Tibial nerve (tissue), 3 donors: ENCODE results near the gene CMPK2.

ENCODE experiments used
- POLR2A ChIP-seq, 2 donors: fragments of 450-650 bp; IDR thresholded peaks; one replicate each; pipeline ENCODE4 v1.6.1; 2017; ENCODE audit warnings: antibody characterized with exemption in 2 of 2, mild to moderate bottlenecking in 2 of 2, moderate library complexity in 2 of 2
- TF ChIP-seq, protein P1 (sequence below), 5 experiments: fragments of 200-600 bp in 3 of 5; fragments of 450-650 bp in 2 of 5; sonication (generic) in 3 of 5; IDR thresholded peaks; one replicate each; pipeline ENCODE4 v1.5.1; 2016 to 2019; ENCODE audit warnings: antibody characterized with exemption in 5 of 5, mild to moderate bottlenecking in 3 of 5, moderate library complexity in 2 of 5

- TF ChIP-seq, protein P1, sequence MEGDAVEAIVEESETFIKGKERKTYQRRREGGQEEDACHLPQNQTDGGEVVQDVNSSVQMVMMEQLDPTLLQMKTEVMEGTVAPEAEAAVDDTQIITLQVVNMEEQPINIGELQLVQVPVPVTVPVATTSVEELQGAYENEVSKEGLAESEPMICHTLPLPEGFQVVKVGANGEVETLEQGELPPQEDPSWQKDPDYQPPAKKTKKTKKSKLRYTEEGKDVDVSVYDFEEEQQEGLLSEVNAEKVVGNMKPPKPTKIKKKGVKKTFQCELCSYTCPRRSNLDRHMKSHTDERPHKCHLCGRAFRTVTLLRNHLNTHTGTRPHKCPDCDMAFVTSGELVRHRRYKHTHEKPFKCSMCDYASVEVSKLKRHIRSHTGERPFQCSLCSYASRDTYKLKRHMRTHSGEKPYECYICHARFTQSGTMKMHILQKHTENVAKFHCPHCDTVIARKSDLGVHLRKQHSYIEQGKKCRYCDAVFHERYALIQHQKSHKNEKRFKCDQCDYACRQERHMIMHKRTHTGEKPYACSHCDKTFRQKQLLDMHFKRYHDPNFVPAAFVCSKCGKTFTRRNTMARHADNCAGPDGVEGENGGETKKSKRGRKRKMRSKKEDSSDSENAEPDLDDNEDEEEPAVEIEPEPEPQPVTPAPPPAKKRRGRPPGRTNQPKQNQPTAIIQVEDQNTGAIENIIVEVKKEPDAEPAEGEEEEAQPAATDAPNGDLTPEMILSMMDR (IDR thresholded peaks at IDR 0.05) = no peak
- no peak for TF ChIP-seq POLR2A (IDR thresholded peaks at IDR 0.05)
Measured at GRCh38 chr2:6846540-6846939, 19.2 kb downstream of the CMPK2 start.
